GM12874 (cell line): Measurements from ENCODE around the gene PCDHGA8.

Experiments used
- CTCF ChIP-seq: IDR thresholded peaks from 2 replicates; pipeline ENCODE4 v1.5.1; 2011; ENCODE audit warnings: low read depth, mild to moderate bottlenecking, control low read depth, low read length, moderate library complexity; ENCODE audit not compliant: insufficient read depth

Gene PCDHGA8

GRCh38 chr5:141354900-141355469 lies 37.4 kb upstream of the PCDHGA8 start, which contains the start of gene PCDHGA4:
TSS of gene PCDHGA4 (plus strand) at chr5:141355021. CDS start at chr5:141355108, 87 bp downstream.
- TF ChIP-seq CTCF = peak; percentile 34

- no peak for TF ChIP-seq CTCF
These were observed 36.8 kb upstream of the PCDHGA8 start for GRCh38 chr5:141355641-141356040.

GRCh38 chr5:141356133-141356532 lies 36.3 kb upstream of the PCDHGA8 start:
- no peak for TF ChIP-seq CTCF

- no peak for TF ChIP-seq CTCF
These were observed 35.5 kb upstream of the PCDHGA8 start for GRCh38 chr5:141356950-141357349.

- TF ChIP-seq CTCF = peak; percentile 35; the same call in 1 of the 2 replicates
These were observed 32.5 kb upstream of the PCDHGA8 start, which contains the start of gene PCDHGB2 for GRCh38 chr5:141359790-141360426. TSS of gene PCDHGB2 (plus strand) at chr5:141359994. CDS start at chr5:141360136, 142 bp downstream.

GRCh38 chr5:141360685-141361084 lies 31.7 kb upstream of the PCDHGA8 start:
- no peak for TF ChIP-seq CTCF

GRCh38 chr5:141362719-141363118 lies 29.7 kb upstream of the PCDHGA8 start:
- TF ChIP-seq CTCF = no peak
